GM18505 (cell line): ENCODE measurements around the gene UQCRQ.

ENCODE experiments used
- ATAC-seq: cut with Tn5 transposase; IDR thresholded peaks from one replicate; pipeline ENCODE4 v1.9.1; 2021; ENCODE audit not compliant: unreplicated experiment
- POLR2A ChIP-seq: IDR thresholded peaks from 4 replicates; pipeline ENCODE4 v1.6.1; 2011; ENCODE audit warnings: borderline replicate concordance; ENCODE audit not compliant: insufficient read depth, insufficient read length; ENCODE audit errors: extremely low read depth

The UQCRQ gene

GRCh38 chr5:132870801-132871200 is 4.4 kb downstream of the UQCRQ start:
- no peak for ATAC-seq
- no peak for TF ChIP-seq POLR2A

- no peak for ATAC-seq
- no peak for TF ChIP-seq POLR2A
Observed at GRCh38 chr5:132871459-132872284, 5.2 kb downstream of the UQCRQ start.

GRCh38 chr5:132872788-132873118 is 6.3 kb downstream of the UQCRQ start:
- no peak for ATAC-seq
- no peak for TF ChIP-seq POLR2A

- TF ChIP-seq POLR2A = no peak
- no peak for ATAC-seq
Observed at GRCh38 chr5:132873119-132873929, 6.9 kb downstream of the UQCRQ start, which contains the start of gene LEAP2. Gene LEAP2 (plus strand): TSS chr5:132873668. CDS start chr5:132873695, 27 bp downstream.

GRCh38 chr5:132873930-132874271 is 7.5 kb downstream of the UQCRQ start:
- no peak for TF ChIP-seq POLR2A
- no peak for ATAC-seq

GRCh38 chr5:132876020-132876759 is 9.7 kb downstream of the UQCRQ start:
- ATAC-seq = no peak
- TF ChIP-seq POLR2A = no peak

GRCh38 chr5:132877466-132877865 is 11.0 kb downstream of the UQCRQ start:
- TF ChIP-seq POLR2A = no peak
- no peak for ATAC-seq

- no peak for TF ChIP-seq POLR2A
- no peak for ATAC-seq
Observed at GRCh38 chr5:132877938-132878337, 11.5 kb downstream of the UQCRQ start.

- peak; percentile 52 for ATAC-seq
Observed at GRCh38 chr5:132883261-132883834, 16.9 kb downstream of the UQCRQ start.

GRCh38 chr5:132884548-132884947 is 18.1 kb downstream of the UQCRQ start:
- no peak for TF ChIP-seq POLR2A
- no peak for ATAC-seq

More at GRCh38 chr5:132883261-132883834, 16.9 kb downstream of the UQCRQ start:
- no peak for TF ChIP-seq POLR2A

GRCh38 chr5:132886064-132886823 is 19.8 kb downstream of the UQCRQ start:
- ATAC-seq = no peak
- no peak for TF ChIP-seq POLR2A

GRCh38 chr5:132887283-132887682 is 20.8 kb downstream of the UQCRQ start:
- no peak for TF ChIP-seq POLR2A
- no peak for ATAC-seq
